Measurements from ENCODE around the gene HCN2.
"Not testable (repeated sequence)": the region's sequence is repeated elsewhere in the genome, so short reads cannot be mapped to it uniquely, and the experiment has no call there.

DNA sequence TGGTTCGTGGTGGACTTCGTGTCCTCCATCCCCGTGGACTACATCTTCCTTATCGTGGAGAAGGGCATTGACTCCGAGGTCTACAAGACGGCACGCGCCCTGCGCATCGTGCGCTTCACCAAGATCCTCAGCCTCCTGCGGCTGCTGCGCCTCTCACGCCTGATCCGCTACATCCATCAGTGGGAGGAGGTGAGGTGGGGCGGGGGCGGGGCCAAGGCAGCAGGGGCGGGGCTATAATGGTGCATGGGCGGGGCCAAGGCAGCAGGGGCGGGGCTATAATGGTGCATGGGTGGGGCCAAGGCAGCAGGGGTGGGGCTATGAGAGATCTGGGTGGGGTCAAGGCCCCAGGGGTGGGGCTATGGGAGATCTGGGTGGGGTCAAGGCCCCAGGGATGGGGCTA, 14.1 kb downstream of the HCN2 start:
- TF ChIP-seq, protein P1, sequence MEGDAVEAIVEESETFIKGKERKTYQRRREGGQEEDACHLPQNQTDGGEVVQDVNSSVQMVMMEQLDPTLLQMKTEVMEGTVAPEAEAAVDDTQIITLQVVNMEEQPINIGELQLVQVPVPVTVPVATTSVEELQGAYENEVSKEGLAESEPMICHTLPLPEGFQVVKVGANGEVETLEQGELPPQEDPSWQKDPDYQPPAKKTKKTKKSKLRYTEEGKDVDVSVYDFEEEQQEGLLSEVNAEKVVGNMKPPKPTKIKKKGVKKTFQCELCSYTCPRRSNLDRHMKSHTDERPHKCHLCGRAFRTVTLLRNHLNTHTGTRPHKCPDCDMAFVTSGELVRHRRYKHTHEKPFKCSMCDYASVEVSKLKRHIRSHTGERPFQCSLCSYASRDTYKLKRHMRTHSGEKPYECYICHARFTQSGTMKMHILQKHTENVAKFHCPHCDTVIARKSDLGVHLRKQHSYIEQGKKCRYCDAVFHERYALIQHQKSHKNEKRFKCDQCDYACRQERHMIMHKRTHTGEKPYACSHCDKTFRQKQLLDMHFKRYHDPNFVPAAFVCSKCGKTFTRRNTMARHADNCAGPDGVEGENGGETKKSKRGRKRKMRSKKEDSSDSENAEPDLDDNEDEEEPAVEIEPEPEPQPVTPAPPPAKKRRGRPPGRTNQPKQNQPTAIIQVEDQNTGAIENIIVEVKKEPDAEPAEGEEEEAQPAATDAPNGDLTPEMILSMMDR (conservative IDR thresholded peaks at IDR 0.05; ENCODE audit: low read depth, low read length), result not testable (repeated sequence)
- TF ChIP-seq EZH2 (IDR thresholded peaks at IDR 0.05; ENCODE audit: low read length, unreplicated experiment); EZH2phosphoT487 (IDR thresholded peaks at IDR 0.05; ENCODE audit: borderline replicate concordance, low read length): not testable (repeated sequence)
